Astrocyte (in vitro differentiated cells and primary cell): ENCODE results near the gene RAP1GAP. TPM values are rescaled to one million over a fixed set of nuclear protein-coding genes. Genes with fewer than 3 reads are reported as not detected.

Source experiments
- DNase-seq: peaks from one replicate; pipeline ENCODE4 v3.0.0-alpha.2; 2010; ENCODE audit warnings: low read depth
- FAIRE-seq: peaks from 2 replicates; lab custom pipeline; 2011; peaks lifted over from hg19 to GRCh38; lab: Jason Lieb, UNC
- H2AFZ ChIP-seq: 2 replicates; pipeline ENCODE4 v1.6.0; 2012; ENCODE audit warnings: low read depth, low read length, inconsistent platforms
- H3K27ac ChIP-seq: 2 replicates; pipeline ENCODE4 v1.5.1; 2011; ENCODE audit warnings: low read depth, low read length, inconsistent platforms
- H3K27me3 ChIP-seq: 2 replicates; pipeline ENCODE4 v1.6.0; 2011; ENCODE audit warnings: low read length, inconsistent platforms; ENCODE audit not compliant: insufficient read depth
- H3K36me3 ChIP-seq: 2 replicates; pipeline ENCODE4 v1.5.1; 2011; ENCODE audit warnings: low read length, inconsistent platforms; ENCODE audit not compliant: insufficient read depth
- H3K4me1 ChIP-seq: 2 replicates; pipeline ENCODE4 v1.5.1; 2011; ENCODE audit warnings: low read length, inconsistent platforms; ENCODE audit not compliant: insufficient read depth
- H3K4me2 ChIP-seq: 2 replicates; pipeline ENCODE4 v1.6.0; 2012; ENCODE audit warnings: low read length, inconsistent platforms
- H3K4me3 ChIP-seq: 2 replicates; pipeline ENCODE4 v1.5.1; 2011; ENCODE audit warnings: low read depth, mild to moderate bottlenecking, low read length, inconsistent platforms; ENCODE audit not compliant: insufficient read depth
- H3K79me2 ChIP-seq: 2 replicates; pipeline ENCODE4 v1.6.0; 2012; ENCODE audit warnings: mild to moderate bottlenecking, low read length, inconsistent platforms; ENCODE audit not compliant: insufficient read depth
- H3K9ac ChIP-seq: 2 replicates; pipeline ENCODE4 v1.6.0; 2012; ENCODE audit warnings: mild to moderate bottlenecking, low read length, inconsistent platforms
- H3K9me3 ChIP-seq: 2 replicates; pipeline ENCODE4 v1.5.1; 2012; ENCODE audit warnings: low read depth, mild to moderate bottlenecking, low read length, inconsistent platforms; ENCODE audit not compliant: insufficient read depth
- H4K20me1 ChIP-seq: 2 replicates; pipeline ENCODE4 v1.6.0; 2012; ENCODE audit warnings: low read length, inconsistent platforms; ENCODE audit not compliant: insufficient read depth
- H3K27ac Mint-ChIP-seq: one replicate; pipeline ENCODE4 v1.8.0; 2021; ENCODE audit warnings: mild to moderate bottlenecking, mixed read lengths; ENCODE audit not compliant: unreplicated experiment
- H3K27me3 Mint-ChIP-seq: one replicate; pipeline ENCODE4 v1.8.0; 2021; ENCODE audit warnings: low read depth, mixed read lengths; ENCODE audit not compliant: unreplicated experiment
- H3K36me3 Mint-ChIP-seq: one replicate; pipeline ENCODE4 v1.8.0; 2021; ENCODE audit warnings: low read depth, mixed read lengths; ENCODE audit not compliant: unreplicated experiment
- H3K4me1 Mint-ChIP-seq: one replicate; pipeline ENCODE4 v1.8.0; 2021; ENCODE audit warnings: low read depth, mixed read lengths; ENCODE audit not compliant: unreplicated experiment
- H3K4me3 Mint-ChIP-seq: one replicate; pipeline ENCODE4 v1.8.0; 2021; ENCODE audit warnings: mild to moderate bottlenecking, moderate library complexity, mixed read lengths; ENCODE audit not compliant: unreplicated experiment
- H3K9me3 Mint-ChIP-seq: one replicate; pipeline ENCODE4 v1.8.0; 2021; ENCODE audit warnings: mild to moderate bottlenecking, mixed read lengths; ENCODE audit not compliant: unreplicated experiment
- CTCF ChIP-seq: IDR thresholded peaks from 2 replicates; pipeline ENCODE4 v1.5.1; 2011; ENCODE audit warnings: low read depth, mild to moderate bottlenecking, inconsistent platforms, low read length, moderate library complexity; ENCODE audit not compliant: insufficient read depth
- EZH2 ChIP-seq: IDR thresholded peaks from 2 replicates; pipeline ENCODE4 v1.6.1; 2012; ENCODE audit warnings: mild to moderate bottlenecking, low read length, inconsistent platforms; ENCODE audit not compliant: insufficient read depth
- total RNA-seq: library from RNA; stranded (reverse); gene quantifications from 2 replicates; pipeline ENCODE4 v1.2.1, GENCODE V29; 2021

RAP1GAP gene
- total RNA-seq, 1 donor from 2014 or later, result 3.2 TPM

DNA sequence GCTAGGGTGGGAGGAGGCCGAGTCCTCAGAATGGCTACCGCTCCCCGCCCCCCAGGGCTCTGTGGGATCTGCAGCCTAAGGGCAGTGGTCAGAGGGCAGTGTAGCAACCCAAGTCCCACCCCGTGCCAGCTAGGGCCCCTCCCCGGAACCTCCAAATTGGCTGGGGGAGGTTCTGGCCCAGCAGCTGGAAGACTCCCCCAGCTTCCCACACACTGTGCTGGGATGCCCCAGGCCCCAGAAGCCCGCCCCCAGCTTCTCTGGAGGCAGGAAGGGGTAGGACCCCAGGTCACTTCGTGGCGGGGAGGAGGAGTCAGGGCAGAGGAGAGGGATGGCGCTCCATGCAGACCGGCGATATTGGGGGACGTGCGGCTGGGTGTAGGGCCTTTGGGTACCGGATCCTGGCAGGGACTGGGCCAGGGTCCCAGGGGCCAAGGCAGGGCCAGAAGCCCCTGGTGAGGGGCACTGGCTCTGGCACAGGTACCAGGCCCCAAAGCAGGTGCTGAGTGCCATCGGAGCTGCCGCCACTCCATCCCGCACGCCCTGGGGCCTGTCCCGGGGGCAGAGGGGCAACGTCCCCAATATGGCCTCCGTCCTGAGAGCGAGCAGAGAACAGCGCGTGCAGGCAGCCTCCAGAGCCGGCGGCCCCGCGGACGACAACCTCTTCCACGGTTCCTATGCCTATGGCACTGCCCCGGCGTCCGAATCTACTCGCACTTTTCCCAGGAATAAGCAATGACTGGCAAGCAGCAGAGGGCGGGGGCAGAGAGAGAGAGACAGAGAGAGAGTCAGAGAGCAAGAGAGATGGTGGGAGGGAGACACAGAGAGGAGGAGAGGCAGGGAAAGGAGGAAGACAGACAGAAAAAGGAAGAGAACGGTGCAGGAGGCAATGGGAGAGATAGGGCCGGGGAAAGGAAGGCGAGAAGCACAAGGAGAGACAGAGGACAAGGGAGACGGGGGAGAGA, 65.7 kb downstream of the RAP1GAP start:
- no peak for FAIRE-seq

GRCh38 chr1:21601278-21602048, 67.7 kb downstream of the RAP1GAP start:
- no peaks in the 10 kb centered on the region for H3K36me3 ChIP-seq
- H3K27me3 ChIP-seq, result peaks cover 3% of the 10 kb centered on the region
- Mint-ChIP-seq H3K9me3 (no peaks in the 10 kb centered on the region), H3K27ac (no peak overlapping the region), H3K4me3 (no peak overlapping the region), H3K36me3 (peaks cover 3% of the 10 kb centered on the region), H3K4me1 (peaks cover 5% of the 10 kb centered on the region), H3K27me3 (peaks cover 22% of the 10 kb centered on the region)
- no peak overlapping the region for H3K4me3 ChIP-seq
- H4K20me1 ChIP-seq, result no peaks in the 10 kb centered on the region
- H2AFZ ChIP-seq, result no peak overlapping the region
- H3K79me2 ChIP-seq, result no peaks in the 10 kb centered on the region
- no peak for FAIRE-seq
- TF ChIP-seq CTCF (no peak), EZH2 (no peak)
- H3K4me2 ChIP-seq, result no peak overlapping the region
- H3K9ac ChIP-seq, result no peak overlapping the region
- H3K27ac ChIP-seq, result no peak overlapping the region
- no peaks in the 10 kb centered on the region for H3K9me3 ChIP-seq
- no peak for DNase-seq
- no peaks in the 10 kb centered on the region for H3K4me1 ChIP-seq

More for the DNA sequence above, 65.7 kb downstream of the RAP1GAP start:
- H3K9me3 ChIP-seq, result no peaks in the 10 kb centered on the region
- Mint-ChIP-seq H3K27ac (no peak overlapping the region), H3K4me1 (peaks cover 5% of the 10 kb centered on the region), H3K27me3 (peaks cover 33% of the 10 kb centered on the region), H3K4me3 (no peak overlapping the region), H3K9me3 (no peaks in the 10 kb centered on the region), H3K36me3 (peaks cover 3% of the 10 kb centered on the region)
- H3K4me3 ChIP-seq, result no peak overlapping the region
- H3K79me2 ChIP-seq, result no peaks in the 10 kb centered on the region
- H3K9ac ChIP-seq, result no peak overlapping the region
- no peaks in the 10 kb centered on the region for H4K20me1 ChIP-seq
- H3K4me2 ChIP-seq, result no peak overlapping the region
- H3K36me3 ChIP-seq, result no peaks in the 10 kb centered on the region
- H2AFZ ChIP-seq, result no peak overlapping the region
- no peak for DNase-seq
- TF ChIP-seq EZH2 (no peak), CTCF (no peak)
- H3K27ac ChIP-seq, result no peak overlapping the region
- H3K27me3 ChIP-seq, result peaks cover 3% of the 10 kb centered on the region
- H3K4me1 ChIP-seq, result no peaks in the 10 kb centered on the region
